Tibial nerve (tissue), 4 donors: Measurements from ENCODE around the gene LIN52. TPM values are rescaled to one million over a fixed set of nuclear protein-coding genes. Genes with fewer than 3 reads are reported as not detected.

Experiments
- DNase-seq, 2 donors: peaks; one replicate each; pipeline ENCODE4 v3.0.0-alpha.2; 2019; ENCODE audit warnings: low spot score in 2 of 2
- H3K27ac ChIP-seq, 4 donors: fragments of 200-600 bp; sonication (generic) in 3 of 4; one replicate each; pipeline ENCODE4 v1.5.1; 2017 to 2019; ENCODE audit warnings: mild to moderate bottlenecking in 1 of 4
- H3K27me3 ChIP-seq, 2 donors: fragments of 200-600 bp; sonication (generic) in 1 of 2; one replicate each; pipeline versions ENCODE4 v1.5.1 to v1.6.0; 2017 to 2019
- H3K36me3 ChIP-seq, 3 donors: fragments of 200-600 bp; sonication (generic); one replicate each; pipeline ENCODE4 v1.5.1; 2018 to 2019
- H3K4me1 ChIP-seq, 4 donors: fragments of 200-600 bp; sonication (generic) in 3 of 4; one replicate each; pipeline ENCODE4 v1.5.1; 2017 to 2019
- H3K4me3 ChIP-seq, 4 donors: fragments of 200-600 bp; sonication (generic) in 3 of 4; one replicate each; pipeline ENCODE4 v1.5.1; 2017 to 2019; ENCODE audit warnings: mild to moderate bottlenecking in 1 of 4, moderate library complexity in 1 of 4
- H3K9me3 ChIP-seq, 4 donors: fragments of 200-600 bp; sonication (generic) in 3 of 4; one replicate each; pipeline ENCODE4 v1.5.1; 2017 to 2019
- EP300 ChIP-seq, 2 donors: sonication (generic); formaldehyde crosslinking; IDR thresholded peaks; one replicate each; pipeline ENCODE4 v1.6.1; 2017; ENCODE audit warnings: antibody characterized with exemption in 2 of 2, mild to moderate bottlenecking in 1 of 2
- POLR2A ChIP-seq, 2 donors: fragments of 450-650 bp; IDR thresholded peaks; one replicate each; pipeline ENCODE4 v1.6.1; 2017; ENCODE audit warnings: antibody characterized with exemption in 2 of 2, mild to moderate bottlenecking in 2 of 2, moderate library complexity in 2 of 2
- WGBS, 2 donors: methylation state at CpG; one replicate each; pipeline ENCODE4 v1.1.5; 2018; 5-methylcytosine and 5-hydroxymethylcytosine counted together
- total RNA-seq, 4 donors: library from RNA; depleted of rRNA; stranded (reverse); fragments of >200 nt; gene quantifications; one replicate each; pipeline ENCODE4 v1.1.0, GENCODE V29; 2016
- TF ChIP-seq, protein P1 (sequence below), 5 experiments: fragments of 200-600 bp in 3 of 5; fragments of 450-650 bp in 2 of 5; sonication (generic) in 3 of 5; IDR thresholded peaks; one replicate each; pipeline ENCODE4 v1.5.1; 2016 to 2019; ENCODE audit warnings: antibody characterized with exemption in 5 of 5, mild to moderate bottlenecking in 3 of 5, moderate library complexity in 2 of 5

Gene LIN52
- total RNA-seq, 4 donors from 2014 or later, result 10.2 to 15.7 (median 12.7) TPM

DNA sequence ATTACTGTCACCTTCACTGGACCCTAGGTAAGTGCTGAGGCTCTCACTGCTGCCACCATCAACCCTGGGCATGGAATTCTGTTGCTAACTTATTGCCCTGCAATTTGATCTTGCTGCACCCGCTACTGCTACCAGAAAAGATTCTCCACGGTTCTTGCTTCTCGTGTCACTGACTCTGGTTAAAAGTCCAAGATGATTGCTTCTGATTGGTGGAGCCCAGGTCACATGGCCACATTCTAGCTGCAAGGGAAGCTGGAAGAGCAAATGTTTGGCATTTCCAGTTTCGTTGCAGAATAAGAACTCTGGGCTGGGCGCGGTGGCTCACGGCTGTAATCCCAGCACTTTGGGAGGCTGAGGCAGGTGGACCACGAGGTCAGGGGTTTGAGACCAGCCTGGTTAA is 147.0 kb downstream of the LIN52 start:
- Histone ChIP-seq H3K9me3 (peaks cover 0 to 18% (median 0%) of the 10 kb centered on the region in 4 donors), H3K27ac (no peak overlapping the region), H3K36me3 (no peaks in the 10 kb centered on the region), H3K27me3 (peaks cover 0 to 26% of the 10 kb centered on the region in 2 donors), H3K4me1 (no peaks in the 10 kb centered on the region), H3K4me3 (no peak overlapping the region)
- no peak for DNase-seq
- TF ChIP-seq EP300 (IDR thresholded peaks at IDR 0.05) (no peak), POLR2A (IDR thresholded peaks at IDR 0.05) (no peak)
- TF ChIP-seq, protein P1, sequence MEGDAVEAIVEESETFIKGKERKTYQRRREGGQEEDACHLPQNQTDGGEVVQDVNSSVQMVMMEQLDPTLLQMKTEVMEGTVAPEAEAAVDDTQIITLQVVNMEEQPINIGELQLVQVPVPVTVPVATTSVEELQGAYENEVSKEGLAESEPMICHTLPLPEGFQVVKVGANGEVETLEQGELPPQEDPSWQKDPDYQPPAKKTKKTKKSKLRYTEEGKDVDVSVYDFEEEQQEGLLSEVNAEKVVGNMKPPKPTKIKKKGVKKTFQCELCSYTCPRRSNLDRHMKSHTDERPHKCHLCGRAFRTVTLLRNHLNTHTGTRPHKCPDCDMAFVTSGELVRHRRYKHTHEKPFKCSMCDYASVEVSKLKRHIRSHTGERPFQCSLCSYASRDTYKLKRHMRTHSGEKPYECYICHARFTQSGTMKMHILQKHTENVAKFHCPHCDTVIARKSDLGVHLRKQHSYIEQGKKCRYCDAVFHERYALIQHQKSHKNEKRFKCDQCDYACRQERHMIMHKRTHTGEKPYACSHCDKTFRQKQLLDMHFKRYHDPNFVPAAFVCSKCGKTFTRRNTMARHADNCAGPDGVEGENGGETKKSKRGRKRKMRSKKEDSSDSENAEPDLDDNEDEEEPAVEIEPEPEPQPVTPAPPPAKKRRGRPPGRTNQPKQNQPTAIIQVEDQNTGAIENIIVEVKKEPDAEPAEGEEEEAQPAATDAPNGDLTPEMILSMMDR (IDR thresholded peaks at IDR 0.05), result no peak
- 75 to 85% methylated on average over 8 of the region's 8 CpGs for WGBS, 2 donors

DNA sequence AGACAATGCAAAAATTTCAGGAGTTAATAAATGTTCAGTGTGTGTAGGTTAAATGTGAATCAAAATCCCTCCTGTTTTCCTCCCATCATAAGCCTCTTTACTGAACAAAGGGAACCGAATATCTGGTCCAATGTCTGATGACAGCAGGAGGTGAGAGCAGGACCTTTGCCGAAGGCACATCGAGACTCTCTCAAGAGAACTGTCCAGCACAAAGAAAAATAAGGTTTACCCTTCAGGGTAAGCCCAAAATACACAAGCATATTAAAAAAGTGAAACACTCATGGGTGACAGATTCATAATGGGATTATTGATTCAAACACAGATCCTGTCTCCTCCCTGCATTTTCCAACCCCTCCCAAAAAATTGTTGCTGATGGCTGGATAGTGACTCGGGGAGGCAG is 150.3 kb downstream of the LIN52 start:
- no peak overlapping the region for H3K4me3 ChIP-seq
- peaks cover 7 to 38% of the 10 kb centered on the region in 2 donors for H3K27me3 ChIP-seq
- H3K27ac ChIP-seq, result no peak overlapping the region
- DNase-seq, result no peak
- H3K4me1 ChIP-seq, result peaks cover 0 to 8% (median 2%) of the 10 kb centered on the region in 4 donors
- peaks cover 0 to 18% (median 0%) of the 10 kb centered on the region in 4 donors for H3K9me3 ChIP-seq
- no peak for TF ChIP-seq POLR2A (IDR thresholded peaks at IDR 0.05)
- TF ChIP-seq, protein P1 (IDR thresholded peaks at IDR 0.05), result no peak
- WGBS, 2 donors, result 60 to 61% methylated on average over 4 of the region's 4 CpGs
- no peaks in the 10 kb centered on the region for H3K36me3 ChIP-seq

DNA sequence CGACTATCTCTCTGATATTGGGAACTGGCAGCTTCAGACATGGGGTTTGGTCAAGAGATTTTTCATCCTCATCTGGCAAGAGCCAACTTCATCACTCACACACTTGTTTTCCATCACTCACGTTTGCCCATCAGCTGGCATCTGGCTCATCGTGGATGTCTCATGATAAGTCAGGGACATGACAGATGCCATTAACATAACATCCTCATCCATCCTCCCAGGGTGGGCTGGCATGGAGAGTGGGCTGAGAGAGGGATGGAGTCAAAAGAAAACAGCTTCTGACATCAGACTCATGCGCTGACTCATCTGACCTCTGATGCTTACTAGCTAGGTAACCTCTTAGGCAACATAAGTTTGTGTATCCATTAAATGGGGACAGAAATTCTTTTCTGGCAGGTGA is 152.7 kb downstream of the LIN52 start:
- H3K4me3 ChIP-seq, result no peak overlapping the region
- DNase-seq, result no peak
- no peak for TF ChIP-seq POLR2A (IDR thresholded peaks at IDR 0.05)
- TF ChIP-seq, protein P1 (IDR thresholded peaks at IDR 0.05), result no peak
- TF ChIP-seq EP300 (IDR thresholded peaks at IDR 0.05), result no peak
- H3K4me1 ChIP-seq, result peaks cover 0 to 31% (median 16%) of the 10 kb centered on the region in 4 donors
- H3K36me3 ChIP-seq, result no peaks in the 10 kb centered on the region
- peaks cover 0 to 5% (median 0%) of the 10 kb centered on the region in 4 donors for H3K9me3 ChIP-seq
- peaks cover 12 to 62% of the 10 kb centered on the region in 2 donors for H3K27me3 ChIP-seq
- H3K27ac ChIP-seq, result no peak overlapping the region
- WGBS, 2 donors, result 82 to 91% methylated on average over 4 of the region's 4 CpGs

DNA sequence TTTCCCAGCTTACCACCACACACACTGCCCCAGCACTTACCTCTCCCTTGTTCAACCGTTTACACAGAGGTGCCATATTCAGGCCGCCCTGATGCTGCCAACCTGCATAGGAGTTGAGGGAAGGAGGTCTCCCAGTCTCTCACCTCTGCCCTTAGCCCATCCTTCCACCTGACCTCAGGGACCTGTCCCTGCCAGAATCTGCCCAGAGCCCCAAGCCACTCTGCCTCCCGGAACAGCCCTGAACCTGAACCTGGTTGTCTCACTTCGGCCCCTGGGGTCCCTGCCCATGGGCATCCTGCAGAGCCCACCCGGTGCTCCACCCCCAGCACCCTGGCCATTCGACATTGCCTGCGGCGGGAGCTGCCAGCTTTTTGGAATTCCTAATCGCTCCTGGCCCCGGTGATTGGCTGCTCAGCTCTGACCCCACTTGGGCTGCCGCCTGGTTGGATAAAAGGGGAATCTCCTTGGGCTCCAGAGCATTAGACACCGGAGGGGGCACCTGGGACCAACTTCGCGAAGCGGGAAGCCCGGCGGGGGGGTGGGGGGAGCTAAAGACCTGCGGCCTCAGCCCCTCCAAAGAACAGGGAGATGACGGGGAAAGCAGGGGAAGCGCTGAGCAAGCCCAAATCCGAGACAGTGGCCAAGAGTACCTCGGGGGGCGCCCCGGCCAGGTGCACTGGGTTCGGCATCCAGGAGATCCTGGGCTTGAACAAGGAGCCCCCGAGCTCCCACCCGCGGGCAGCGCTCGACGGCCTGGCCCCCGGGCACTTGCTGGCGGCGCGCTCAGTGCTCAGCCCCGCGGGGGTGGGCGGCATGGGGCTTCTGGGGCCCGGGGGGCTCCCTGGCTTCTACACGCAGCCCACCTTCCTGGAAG is 154.5 kb downstream of the LIN52 start, which contains the start of gene VSX2:
VSX2 (plus strand) TSS at position 476 of the 874 bp plus-strand sequence; CDS start at position 589, 113 bp downstream.
- no peak for DNase-seq
- TF ChIP-seq EP300 (IDR thresholded peaks at IDR 0.05), result no peak
- TF ChIP-seq, protein P1 (IDR thresholded peaks at IDR 0.05), result no peak
- no peak for TF ChIP-seq POLR2A (IDR thresholded peaks at IDR 0.05)
- Histone ChIP-seq H3K4me3 (peak within 1 kb of the TSS in 1 of 4 donors; percentile 30), H3K36me3 (no peaks in the 10 kb centered on the region), H3K4me1 (peaks cover 0 to 31% (median 16%) of the 10 kb centered on the region in 4 donors), H3K9me3 (no peaks in the 10 kb centered on the region), H3K27me3 (peaks cover 17 to 72% of the 10 kb centered on the region in 2 donors), H3K27ac (no peak within 1 kb of the TSS)
- 10 to 12% methylated on average over 19 to 29 of the region's 40 CpGs for WGBS, 2 donors
